HG03097 (cell line): ENCODE results near the gene ESYT1.
"Not testable (repeated sequence)": the region's sequence is repeated elsewhere in the genome, so short reads cannot be mapped to it uniquely, and the experiment has no call there.

Source experiments
- ATAC-seq: cut with Tn5 transposase; IDR thresholded peaks from one replicate; pipeline ENCODE4 v1.9.1; 2021; ENCODE audit not compliant: unreplicated experiment, low FRiP score

The ESYT1 gene

DNA sequence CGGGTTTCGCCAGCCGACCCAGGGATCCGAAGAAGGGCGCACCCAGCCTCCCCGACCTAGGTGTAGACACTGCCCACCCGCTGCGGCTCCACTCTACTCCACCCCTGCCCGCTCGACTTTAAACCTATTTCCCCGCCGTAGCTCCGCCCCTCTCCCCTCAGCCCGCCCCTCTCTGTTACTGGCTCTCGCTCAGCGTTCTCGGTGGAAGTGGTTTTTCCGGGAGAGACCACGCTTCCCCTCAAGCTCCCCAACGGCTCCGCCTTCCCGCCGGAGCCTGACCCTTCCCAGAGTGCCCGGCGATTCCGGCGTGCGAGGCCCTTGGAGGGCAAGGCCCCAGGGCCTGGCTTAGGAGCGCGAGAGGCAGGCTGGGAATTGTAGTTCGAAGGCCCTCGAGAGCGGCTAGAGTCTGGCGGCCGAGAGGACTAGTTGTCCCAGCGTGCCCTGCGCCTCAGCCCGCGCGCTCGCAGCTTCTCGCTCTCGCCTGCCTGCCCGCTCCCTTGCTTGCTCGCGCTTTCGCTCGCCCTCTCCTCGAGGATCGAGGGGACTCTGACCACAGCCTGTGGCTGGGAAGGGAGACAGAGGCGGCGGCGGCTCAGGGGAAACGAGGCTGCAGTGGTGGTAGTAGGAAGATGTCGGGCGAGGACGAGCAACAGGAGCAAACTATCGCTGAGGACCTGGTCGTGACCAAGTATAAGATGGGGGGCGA is 23.8 kb upstream of the ESYT1 start, which contains the start of gene PA2G4:
Gene PA2G4 (plus strand): TSS at position 451 of the 706 bp plus-strand sequence. CDS start 179 bp downstream, at position 630.
- peak; percentile 97 for ATAC-seq

DNA sequence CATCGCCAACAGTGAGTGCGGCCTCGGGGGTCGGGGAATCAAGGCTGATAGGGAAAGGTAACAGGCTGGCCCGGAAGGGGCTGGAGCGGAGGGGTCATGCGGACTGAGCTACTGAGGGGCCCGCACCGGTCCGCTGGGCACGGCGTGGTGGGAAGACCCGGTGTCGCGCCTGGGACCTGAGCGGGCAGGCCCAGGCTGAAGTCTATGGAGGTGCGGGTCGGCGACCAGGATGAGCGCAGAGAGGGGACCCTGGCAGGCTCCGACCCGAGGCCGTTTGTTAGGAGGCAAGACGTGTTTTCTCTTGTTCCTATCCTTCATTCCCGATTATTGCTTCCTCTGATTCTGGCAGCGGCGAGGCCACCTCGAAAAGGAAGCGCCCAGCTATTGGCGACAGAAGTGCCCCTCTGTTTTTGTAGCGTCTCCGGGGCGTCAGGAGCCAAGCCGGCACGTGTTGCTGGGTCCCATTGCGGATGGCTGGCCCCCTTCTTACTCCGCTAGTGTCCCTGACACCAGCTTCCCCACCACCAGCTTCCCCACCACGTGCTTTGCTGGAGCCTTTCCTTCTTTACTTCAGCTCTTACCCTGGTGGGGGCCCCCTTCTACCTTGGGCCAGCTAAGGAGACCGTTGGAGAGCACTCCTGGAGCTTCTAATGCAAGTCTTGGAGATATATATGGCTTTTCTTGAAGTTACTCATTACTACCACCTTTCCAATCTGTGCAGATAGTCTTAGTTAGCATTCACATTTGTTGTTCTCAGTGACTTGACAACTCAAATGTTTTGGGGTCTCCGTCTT is 23.1 kb upstream of the ESYT1 start:
- ATAC-seq = peak; percentile 4

DNA sequence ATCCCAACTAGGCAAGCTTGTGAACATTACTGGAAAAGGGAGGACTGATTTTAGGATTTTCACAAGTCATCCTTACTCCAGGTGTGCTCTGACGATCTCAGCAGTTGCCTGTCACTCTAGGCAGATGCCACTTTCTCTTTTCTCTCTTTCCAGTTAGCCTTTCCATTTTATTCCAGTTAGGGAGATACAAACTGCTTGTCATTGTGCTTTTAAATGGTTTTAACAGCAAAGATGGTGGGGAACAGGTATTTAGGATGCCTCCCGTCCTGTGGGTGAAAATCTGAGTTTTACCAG is 22.5 kb upstream of the ESYT1 start:
- no peak for ATAC-seq

DNA sequence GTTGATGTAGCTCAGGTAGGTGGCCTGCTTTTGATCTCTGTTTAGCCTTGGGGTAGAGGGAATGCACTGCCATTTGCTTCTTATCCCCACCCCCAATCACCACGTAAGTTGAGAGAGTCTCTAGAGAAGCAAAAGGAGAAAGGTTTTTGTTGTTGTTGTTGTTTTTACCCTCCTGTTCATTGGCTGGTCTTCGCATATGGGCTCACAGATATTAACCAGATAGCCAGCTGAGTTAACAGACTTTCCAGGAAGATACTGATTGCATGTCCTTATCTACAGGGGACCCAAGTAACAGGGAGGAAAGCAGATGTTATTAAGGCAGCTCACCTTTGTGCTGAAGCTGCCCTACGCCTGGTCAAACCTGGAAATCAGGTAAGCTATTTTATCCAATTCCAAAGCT is 20.8 kb upstream of the ESYT1 start:
- no peak for ATAC-seq

DNA sequence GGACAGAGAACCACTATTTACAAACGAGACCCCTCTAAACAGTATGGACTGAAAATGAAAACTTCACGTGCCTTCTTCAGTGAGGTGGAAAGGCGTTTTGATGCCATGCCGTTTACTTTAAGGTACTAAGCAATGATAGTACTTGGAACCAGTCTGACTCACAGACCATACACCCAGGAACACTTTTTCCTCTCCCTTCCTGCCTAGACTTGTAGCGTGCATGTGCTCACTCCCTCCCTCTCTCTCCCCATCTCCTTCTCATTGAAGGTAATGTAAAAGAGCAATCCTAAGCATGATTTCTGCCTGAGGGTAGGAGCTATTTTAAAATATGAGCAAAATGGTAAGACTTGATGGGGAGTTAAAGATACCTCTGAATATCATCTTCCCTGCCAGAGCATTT is 17.5 kb upstream of the ESYT1 start:
- ATAC-seq = no peak

DNA sequence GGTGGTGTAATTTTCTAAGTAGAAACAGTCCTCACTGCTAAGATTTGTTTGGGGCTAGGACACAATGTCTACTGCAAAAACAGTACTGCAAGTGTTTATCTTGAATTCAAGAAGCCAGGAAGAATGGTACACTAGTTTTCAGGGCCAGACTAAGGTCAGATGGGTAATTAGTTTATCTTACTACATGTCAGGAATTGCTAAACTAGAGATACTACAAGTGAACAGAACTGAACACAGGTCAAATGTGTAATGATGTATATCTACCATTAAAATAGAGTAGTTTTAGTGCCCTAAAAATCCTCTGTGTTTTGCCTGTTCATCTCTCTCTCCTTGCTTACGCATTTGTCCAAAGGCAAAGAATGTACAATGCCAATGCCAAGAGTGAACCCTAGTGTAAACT is 14.0 kb upstream of the ESYT1 start:
- ATAC-seq = no peak

DNA sequence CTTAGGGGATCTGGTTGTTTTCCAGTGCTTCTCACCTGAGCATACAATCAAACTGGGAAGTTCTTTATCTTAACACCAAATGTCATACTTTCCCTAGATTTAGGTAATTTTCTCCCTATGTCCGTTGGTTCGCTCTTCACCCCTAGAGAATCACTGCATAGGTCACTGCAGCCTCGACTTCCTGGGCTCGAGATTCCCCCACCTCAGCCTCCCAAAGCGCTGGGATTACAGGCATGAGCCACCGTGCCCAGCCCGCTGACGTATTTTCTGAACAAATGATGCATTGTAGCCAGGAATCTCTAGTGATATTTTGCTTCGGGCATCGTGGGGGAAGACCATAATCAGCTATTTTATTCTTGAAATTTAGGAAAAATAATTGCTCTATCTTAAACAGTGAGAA is 12.7 kb upstream of the ESYT1 start:
- no peak for ATAC-seq

DNA sequence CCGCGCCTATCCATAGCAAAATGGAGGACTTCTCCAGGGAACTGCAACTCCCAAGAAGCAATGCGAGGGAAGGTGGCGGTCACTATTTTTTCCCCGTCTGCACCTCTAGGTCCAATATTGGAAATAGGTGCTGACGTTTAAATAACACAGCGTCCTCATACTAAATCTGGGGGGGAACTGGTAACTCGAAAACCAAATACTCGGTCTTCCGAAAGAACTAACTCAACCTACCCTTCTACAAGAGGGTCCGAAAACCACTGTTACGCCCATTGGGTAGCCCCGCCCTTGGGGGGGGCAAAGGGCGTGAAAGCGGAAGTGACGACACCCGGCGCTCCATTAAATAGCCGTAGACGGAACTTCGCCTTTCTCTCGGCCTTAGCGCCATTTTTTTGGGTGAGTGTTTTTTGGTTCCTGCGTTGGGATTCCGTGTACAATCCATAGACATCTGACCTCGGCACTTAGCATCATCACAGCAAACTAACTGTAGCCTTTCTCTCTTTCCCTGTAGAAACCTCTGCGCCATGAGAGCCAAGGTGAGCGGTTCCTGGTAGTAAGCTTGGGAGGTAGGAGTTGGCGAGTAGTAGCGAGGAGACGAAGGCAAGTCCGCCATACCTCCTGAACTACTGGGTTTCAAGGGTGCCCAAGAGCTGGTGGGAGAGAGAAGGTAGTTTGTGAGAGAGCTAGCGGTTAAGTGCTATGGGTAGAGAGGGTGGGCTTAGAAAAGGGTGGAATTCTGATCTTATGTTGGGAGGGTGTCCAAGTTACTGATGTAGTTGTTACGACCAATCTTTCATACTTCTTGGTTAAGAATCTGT is 11.6 kb upstream of the ESYT1 start, which contains the start of gene RPL41:
Gene RPL41 (plus strand): TSS at position 367 of the 815 bp plus-strand sequence.
- ATAC-seq = peak; percentile 45

DNA sequence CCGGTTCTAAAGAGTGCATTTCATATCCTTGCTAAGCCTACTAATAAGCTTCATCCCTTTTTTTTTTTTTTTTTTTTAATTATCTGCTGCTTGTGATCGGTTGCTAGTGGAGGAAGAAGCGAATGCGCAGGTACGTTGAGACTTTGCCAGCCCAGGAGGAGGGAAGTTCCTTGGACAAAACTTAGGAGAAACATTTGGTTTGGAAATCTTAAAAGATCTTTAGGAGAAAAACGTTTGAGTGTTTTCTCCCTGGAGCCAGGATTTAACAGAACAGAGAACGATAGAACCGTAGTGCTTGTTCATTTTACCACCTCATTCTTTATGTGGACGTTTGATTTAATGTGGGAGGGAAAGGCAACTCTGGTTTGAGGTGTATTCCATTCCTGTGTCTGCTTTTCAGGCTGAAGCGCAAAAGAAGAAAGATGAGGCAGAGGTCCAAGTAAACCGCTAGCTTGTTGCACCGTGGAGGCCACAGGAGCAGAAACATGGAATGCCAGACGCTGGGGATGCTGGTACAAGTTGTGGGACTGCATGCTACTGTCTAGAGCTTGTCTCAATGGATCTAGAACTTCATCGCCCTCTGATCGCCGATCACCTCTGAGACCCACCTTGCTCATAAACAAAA is 10.9 kb upstream of the ESYT1 start:
- ATAC-seq = not testable (repeated sequence)

DNA sequence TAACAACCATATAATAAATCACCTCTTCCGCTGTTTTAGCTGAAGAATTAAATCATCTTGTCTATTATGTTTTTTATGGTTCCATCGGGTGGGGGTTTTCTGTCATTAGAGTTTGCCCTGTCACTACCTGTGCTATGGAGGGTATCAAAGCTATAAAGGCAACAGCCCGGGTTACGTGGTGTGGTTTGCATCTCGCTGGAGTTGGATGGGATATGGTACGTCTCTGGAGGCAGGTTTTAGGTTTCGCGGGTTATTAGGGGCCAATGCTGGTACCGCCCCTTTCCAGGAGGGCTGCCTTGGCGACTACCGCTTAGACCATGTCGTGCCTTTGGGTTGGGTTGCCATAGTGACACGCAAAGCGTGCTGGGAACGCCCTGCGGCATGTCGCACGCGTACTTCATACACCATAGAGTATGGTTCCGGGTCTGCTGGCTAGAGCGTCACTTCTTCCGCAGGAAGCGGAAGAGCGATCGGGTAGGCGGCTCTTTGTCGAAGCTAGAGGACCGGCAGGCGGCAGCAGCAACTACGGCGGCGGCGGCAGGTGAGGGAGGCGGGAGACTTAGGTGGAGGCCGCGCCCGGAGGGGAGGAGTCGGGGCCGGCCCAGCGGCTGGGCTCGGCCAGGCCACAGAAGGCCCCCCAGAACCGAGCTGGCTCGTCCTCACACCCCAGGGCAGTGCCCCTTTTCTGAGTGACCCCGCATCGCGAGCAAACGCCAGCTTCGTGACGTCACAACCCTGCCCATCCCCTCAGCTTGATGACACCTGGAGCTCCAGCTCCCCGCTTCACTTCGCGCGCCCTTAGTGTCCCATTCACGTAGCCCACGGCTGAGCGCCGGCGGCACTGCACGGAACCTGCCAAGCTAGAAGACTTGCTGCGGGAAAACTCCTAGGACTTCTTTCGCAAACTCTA is 10.0 kb upstream of the ESYT1 start, which contains the start of gene ZC3H10:
Gene ZC3H10 (plus strand): TSS at position 489 of the 910 bp plus-strand sequence. CDS start 2,297 bp downstream, outside the sequence.
- peak; percentile 82 for ATAC-seq

DNA sequence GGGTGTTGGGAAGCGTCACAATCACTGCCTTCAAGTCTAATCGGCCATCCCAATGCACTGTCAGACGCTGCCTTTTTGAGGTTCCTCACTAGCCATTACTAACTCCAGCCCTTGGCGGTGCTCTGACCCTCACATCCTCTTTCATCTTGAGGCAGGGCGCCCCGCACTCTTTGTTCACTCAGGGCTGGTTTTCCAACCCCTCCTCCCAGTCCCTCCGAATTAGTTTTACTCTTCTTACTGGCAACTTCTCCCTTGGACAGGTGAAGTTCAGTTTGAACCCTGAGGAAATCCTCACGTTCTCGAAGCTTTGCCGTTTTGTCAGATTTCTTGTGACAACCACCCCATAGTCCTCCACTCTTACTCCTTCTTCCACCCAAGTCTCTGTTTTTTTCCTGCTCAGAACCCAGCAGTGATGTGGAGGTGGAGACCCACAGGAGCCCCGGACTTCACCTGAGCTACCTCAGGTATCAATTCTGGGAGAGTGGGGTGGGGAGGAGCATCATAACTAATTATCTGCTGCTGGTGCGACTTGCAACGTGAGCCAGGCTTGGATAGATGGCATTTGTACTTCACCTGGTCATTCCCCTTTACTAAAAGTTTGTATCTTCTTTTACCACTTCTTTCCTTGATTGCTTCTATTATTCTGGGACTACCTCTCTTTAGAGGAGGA is 9.2 kb upstream of the ESYT1 start:
- ATAC-seq = no peak

DNA sequence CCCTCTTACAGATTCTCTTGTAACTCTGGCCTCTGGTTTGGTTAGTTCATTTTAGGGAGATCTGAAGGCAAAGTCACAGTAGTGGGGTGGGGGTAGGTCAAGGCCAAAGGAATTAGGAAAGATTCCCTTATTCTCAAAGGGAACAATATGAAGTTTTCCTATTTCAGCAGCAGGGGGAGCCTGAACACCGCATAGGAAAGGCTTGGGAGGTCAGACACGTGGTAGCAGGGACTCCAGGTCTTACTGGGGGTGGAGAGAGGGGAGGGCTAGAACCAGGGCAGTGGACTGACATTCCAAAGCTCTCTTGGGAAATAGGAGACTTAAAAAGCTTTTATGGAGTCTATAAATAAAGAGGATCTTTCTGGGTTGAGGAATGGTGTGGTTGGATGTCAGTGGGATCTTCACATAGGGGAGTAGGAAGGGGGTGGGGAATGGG is 8.7 kb upstream of the ESYT1 start:
- ATAC-seq = no peak

DNA sequence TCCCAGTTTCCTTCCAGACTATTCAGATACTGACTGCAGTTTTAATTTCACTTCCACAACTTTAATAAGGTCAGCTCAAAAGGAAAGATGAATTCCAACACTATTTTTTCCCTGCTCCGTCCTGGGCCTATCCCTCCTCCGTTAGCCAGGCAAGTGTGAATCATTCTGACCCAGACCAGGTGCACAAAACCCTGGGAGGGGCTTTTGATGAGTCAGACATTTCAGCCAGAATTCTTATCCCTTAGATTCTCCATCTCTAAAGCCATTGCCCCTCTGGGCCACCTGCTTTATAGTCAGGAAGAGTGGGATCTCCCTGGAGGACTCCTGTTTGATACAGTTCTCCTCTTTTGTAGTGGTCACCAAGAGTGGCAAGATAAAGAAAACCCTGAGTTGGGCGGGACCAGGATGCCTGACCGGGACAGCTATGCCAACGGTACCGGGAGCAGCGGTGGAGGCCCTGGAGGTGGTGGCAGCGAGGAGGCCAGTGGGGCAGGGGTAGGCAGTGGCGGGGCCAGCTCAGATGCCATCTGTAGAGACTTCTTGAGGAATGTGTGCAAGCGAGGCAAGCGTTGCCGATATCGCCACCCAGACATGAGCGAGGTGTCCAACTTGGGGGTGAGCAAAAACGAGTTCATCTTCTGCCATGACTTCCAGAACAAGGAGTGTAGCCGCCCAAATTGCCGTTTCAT is 7.8 kb upstream of the ESYT1 start:
- ATAC-seq = no peak

DNA sequence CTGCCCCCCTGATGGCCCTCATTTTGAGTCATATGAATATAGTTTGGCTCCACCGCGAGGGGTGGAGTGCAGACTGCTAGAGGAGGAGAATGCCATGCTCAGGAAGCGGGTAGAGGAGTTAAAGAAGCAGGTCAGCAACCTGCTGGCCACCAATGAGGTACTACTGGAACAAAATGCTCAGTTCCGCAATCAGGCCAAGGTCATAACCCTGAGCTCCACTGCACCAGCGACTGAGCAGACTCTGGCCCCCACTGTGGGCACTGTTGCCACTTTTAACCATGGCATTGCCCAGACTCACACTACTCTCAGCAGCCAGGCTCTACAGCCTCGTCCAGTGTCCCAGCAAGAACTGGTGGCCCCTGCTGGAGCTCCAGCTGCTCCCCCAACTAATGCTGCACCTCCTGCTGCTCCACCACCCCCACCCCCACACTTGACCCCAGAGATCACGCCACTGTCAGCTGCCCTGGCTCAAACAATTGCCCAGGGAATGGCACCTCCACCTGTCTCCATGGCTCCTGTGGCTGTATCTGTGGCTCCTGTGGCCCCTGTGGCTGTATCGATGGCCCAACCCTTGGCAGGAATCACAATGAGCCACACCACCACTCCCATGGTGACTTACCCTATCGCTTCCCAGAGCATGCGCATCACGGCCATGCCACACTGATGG is 6.7 kb upstream of the ESYT1 start:
- no peak for ATAC-seq

DNA sequence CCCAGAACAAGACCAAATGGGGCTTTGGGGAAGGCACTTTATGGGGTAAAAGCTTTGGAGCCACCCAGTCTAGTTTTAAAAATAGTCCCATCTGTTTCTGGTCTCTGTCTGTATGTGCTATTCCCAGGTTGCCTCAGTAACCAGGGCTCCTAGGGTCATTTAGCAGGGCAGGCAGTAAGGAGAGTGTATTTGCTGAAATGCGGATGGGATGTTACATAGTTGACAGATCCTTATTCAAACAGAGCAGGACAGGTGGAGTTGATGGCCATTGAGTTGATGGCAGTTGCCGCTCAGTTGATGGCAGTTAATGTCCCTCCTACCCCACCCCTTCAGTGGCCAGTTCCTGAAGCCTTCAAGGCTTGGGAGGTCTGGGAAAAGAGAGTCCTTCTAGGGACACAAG is 5.4 kb upstream of the ESYT1 start:
- ATAC-seq = no peak

DNA sequence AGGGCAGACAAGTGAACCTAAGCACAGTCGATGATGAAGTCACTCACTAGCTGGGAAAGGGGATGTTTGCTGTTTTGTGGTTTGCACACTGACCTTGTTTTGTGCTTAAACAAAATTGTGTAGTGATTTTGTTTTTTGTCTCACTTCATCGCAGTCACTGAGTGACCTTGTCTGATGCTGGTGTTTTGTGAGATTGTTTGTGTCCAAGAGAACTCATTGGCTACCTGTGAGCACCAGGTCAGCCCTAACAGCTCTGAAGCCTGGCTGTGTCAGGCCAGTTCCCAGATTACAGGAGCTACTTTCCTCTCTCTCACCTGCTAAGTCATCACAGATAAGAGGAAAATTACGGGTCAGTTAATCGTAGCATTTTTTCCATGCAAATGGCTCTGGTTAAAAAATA is 3.9 kb upstream of the ESYT1 start:
- ATAC-seq = no peak

DNA sequence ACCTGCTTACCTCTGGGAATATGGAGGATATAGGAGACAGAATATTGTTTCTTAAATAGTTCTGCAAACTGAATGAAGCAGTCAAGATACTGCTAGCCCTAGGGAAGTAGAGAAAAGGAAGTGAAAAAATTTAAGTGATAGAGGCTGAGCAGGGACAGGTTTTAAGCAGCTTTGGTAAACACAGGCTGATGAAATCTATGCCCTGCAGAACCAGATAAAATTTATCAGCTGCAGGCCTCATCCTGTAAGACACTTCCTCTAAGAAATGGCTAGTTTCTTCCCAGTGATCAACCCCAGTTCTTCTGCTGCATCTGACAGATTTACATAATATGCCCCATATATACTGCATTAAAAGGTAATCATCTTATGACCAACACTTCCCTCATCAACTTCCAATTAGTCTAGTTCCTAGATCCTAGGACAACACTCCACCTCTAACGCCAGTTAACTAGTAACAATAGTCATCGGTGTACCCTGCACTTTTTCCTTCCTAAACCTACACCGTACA is 1.3 kb upstream of the ESYT1 start:
- no peak for ATAC-seq

DNA sequence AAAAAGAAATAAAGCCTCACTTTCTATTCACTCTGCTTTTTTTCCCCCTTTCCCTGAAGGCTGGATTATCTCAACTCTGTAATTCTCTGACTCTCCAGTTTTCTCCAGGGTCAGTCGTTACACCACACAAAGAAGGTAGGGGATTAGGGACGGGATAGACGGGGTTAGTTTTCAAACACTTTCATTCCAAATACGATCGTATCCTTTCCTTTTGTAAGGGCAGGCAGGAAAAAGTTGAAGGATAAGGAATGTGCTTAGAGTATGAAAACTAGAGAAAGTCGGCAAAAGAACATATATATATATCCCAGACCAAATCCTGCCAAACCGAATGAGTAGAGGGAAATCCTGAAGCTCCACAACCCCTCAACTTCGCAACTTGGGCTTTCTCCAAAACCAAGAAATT is 581 bp upstream of the ESYT1 start:
- no peak for ATAC-seq
